NCI-H524 treated with DMSO at 0.1 percent for 48 hours (cell line): ENCODE data around the gene ATG5.

Source experiments
- DNase-seq: peaks from one replicate; lab custom pipeline; 2025; lab: John Stamatoyannopoulos, UW

Gene ATG5

DNA sequence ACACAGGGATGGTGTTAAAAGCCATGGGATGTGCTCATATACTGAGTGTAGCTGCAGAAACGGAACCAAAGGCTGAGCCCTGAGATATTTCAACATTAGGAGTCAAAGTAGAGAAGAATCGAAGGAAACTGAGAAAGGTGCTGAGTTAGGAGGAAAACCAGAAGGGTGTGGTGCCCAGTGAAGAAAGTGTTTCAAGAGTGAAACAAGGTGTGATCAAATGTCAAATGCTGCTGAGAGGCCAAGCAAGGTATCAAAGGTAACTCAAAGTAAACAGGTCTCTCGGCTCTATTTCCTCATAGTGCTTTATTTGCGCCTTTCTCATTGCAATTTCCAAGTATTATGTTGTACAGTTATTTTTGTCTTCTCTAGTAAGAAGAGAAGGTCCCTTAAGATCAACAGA, 145.4 kb downstream of the ATG5 start:
- DNase-seq: no peak

DNA sequence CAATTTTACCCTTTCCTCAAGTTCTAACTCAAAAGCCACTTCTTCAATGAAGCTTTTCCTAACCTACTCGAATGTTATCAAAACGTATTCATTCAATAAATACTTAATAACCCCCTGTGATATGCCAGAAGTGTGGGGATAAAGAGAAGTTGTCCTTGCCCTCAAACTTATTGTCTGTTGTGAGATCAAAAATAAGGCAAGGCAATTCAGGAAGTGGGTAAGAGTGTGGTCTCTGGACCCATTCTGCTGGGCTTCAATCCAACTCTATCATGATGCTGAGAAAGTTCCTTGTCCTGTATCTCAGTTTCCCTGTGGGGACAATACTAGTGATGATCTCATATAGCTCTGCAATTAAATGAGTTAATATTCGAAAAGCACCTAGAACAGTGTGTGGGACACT, 146.7 kb downstream of the ATG5 start:
- DNase-seq: no peak

DNA sequence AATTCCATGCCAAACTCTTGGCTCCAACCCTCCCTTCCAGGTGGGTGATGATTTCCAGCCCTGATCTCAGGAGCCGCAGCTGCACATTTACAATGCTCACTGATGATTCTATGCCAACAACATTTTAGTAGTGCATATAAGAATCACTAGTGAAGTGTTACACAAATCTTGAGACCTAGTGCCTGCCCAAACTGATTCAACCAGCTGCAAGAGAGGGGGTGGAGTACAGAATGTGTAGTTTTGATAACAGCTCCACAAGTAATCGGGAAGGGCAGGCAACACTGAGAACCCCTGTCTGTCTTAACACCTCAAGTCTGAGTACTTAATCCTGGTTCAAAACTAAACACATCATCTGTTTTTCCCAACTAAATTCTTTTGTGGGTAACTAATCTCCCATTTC, 147.8 kb downstream of the ATG5 start:
- DNase-seq: no peak

DNA sequence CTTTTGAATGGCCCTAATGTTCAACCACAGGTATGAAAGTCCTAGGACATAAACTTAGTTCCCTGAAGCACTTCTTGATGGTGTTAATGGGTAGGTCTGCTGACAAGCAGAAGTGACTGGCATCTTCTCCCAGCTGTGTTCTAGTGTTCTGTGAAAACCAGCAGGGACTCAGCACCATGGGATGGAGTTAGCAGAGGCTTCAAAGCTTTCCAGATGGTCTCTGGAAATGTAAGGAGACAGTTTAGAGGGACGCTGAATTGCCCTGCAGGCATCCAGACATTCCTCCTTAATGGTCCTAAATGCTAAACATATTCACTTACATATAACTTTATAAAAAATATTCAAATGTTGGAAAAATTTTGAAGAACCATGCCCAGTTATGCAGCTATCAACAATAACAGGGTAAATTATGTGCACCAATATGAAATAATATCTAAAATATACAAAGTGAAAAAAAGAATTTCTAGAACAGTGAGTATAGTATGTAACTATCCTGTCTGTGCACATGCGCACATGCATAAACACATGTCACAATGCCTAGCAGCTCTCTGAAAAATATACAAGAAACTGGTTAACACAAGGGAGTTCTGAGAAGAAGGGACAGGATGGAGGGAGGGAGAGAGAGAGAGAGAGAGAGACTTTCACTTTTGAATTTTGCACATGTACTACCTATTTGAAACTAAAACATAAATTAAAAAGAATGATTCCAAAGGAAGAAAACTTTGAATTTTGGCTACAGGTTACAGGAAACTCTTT, 152.3 kb downstream of the ATG5 start:
- no peak for DNase-seq

DNA sequence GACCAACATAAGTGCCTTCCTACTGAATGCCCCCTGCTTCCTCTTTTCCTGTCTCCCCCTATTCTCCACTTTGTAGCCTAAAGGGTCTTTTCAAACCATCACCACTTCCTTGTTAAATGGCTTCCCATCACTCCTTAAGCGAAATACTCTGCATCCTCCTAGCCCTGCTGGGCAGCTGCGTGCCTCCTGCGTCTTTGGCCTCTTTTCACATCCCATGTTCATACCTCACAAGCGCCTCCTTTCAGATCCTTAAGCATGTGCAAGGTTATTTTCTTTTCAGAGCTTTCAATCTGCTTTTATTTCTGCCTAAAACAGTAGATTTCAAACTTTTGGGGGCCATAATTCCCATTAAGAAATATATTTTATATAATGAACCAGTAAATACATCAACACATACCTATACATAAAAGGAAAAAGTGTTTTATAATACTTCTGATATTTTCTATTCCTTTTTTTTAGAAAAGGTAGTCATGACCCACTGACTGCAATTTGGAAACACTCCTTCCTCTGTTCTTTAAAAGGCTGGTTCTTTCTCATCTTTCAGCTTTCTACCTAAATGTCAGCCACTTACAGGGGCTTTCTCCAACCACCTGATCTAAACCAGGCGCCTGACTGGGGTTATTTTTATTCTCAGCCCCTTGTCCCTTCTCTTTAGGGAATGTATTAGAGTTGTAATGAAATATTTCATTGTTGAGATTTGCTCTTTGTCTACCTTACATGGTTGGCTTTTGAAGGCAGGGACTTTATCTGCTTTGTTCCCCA, 155.3 kb downstream of the ATG5 start:
- no peak for DNase-seq

DNA sequence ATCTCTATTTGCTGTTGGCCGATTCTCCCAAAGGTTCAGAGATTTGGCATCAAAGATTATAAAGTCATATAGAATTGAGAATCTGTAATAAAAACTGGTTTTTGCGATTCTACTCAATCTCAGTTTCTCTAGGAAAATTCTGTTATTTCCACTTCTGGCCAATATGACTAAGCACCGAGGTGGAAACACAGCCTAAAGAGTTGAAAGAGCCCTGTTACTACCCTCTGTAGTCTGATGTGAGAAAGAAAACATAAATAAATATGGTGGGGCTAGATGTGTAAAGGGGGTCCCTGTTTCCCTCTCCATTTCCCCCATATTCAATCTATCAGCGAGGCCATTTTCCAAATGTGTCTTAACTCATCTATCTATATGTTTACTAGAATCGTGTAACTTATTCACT, 156.0 kb downstream of the ATG5 start:
- DNase-seq: no peak

DNA sequence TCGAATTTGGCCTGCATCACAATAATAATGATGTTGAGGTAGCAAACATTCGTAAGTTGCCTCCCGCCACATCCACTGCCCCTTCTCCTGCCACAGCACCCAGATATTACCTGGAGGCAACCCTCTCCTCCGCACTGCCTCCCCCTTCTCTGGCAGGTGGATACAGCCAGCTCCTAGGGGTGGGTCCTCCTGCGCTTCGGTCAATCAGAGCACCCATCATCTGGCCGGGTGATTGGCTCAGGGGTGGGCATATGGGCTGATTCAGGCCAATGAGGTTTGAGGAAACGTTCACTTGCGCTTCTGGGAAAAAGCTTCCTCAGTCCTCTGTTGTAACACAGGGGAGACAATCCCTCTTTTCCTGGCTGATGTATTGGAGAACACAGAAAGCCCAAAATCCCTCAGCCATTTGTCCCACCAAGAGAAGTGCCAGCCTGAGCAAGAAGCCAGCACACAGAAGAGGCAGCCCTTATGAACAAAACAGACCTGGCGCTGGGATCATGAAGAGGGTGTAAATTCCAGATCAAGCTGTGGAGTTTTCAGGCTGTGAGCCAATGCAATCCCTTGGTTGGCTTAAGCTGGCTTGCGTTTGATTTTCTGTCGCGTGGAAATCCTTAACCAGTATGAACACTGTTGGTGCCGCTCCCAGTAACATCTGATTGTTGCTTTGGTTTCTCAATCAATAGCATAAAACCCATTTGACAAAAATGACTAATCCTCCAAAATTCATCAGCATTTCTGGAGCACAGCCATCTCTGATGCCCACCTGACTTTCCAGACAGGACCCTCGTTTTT, 157.3 kb downstream of the ATG5 start:
- no peak for DNase-seq

DNA sequence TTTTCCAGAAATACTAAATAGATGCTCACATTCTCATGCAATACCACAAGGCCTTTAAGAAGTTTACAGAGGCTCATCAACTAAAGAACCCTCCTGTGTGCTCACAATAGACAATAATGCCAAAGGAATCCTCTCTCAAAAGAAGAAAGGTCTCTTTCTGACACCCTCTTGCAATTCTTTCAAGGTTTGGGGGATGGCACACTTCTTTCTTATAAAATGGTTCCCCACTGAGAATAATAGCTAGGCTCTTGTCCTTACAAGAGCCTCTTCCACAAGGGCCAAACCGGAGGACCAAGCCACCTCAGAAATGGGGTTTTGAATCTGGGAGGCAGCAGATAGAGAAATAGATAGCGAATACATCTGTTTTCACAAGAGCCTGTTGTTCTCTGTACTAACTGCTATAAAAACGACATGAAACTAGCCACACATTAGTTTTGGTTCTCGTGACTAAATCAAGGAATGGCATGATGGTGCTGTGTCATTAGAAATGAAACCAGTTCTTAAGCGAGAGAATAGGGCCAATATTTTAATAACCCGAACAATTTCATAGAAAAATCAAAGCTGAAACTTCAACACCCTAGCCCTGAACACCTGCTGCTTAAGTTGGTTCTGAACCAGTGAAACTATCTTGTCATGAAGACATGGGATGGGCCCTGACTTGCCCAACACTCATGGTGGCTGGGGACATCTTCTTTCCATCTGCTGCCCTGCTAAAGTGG, 158.3 kb downstream of the ATG5 start:
- DNase-seq: no peak

DNA sequence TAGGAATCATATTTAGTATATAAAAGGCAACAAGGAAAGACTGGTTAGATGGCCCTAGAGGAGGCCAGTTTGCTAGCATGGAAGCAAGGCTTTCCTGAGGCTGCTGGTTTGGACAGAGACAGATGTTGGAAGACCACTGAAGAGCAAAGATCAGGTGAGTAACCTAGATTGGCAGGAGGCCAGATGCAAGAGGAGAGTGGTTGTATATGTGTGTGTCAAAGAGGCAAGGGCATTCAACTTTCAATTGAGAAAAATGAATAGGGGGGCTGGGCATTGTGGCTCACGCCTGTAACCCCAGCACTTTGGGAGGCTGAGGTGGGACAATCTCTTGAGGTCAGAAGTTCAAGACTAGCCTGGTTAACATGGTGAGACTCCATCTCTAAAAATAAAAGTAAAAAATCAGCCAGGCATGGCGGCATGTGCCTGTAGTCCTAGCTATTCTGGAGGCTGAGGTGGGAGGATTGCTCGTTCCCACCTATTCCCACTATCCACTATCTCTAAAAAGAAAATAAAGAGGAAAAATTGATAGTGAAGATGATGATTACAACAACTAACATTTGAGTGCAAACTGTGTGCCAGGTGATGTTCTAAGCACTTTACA, 159.6 kb downstream of the ATG5 start:
- DNase-seq: no peak

DNA sequence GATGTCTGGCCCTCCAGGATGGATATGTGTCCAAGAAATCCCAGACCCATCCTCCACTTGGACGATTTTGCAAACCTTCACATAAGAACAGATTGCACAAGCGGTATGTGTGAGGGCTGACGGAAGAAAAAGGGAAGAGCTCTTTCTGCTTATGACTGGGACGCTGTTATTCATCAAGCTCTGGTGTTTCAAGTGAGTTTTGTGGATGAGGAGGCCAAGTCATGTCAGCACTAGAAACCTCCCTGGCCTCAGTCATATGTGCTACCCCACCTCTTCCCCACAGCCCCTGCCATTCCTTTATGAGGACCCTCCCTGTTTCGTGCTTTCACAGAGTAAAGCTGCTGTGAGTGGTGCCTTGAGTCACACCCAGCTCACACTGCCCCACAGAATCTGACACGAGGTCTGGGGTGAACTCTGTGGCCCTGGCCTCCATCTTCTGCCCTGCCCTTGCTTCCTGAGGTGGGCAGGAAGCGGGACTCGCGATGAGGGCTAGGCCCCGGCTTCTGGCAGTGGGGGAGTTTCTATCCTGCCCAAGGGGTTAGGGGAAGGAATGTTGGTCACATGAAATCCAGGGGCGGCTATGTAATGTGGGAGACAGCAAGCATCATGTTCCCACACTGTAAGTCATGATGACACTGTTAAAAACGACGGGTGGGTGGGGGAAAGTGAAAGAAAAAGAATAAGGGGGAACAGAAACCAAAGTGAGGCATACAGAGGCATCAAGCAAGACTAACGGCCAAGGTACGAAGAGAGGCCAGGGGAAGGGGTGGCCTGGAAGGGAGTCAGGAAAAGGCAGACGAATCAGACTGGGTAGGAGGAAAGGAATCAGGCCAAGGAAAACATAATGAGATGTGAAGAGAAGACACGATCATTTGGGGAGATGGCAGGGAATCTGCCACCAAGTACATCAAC, 161.3 kb downstream of the ATG5 start:
- no peak for DNase-seq

DNA sequence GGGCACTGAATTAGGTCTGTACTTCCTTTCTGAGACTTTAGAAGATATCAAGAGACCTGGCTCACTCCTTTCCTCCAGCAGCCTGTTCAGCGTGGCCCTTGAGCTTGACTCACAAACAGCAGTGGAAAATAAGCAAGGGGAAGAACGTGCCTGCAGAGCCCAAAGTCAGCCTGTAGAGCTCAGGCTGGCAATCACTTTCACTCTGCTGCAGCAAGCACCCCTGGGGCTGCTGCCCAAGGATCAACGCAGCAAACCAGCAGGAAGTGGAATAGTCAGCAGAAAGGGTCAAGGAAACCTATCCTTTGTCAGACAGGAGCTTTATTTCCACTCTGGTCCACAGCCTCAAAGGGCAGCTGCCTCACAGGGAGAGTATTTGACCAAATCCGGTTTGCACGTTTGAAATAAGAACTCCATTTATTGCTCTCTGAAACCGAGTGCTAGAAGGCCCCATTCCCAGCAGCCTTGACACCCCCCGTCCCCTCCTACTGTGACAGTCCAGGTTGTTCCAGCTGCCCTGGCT, 162.1 kb downstream of the ATG5 start:
- no peak for DNase-seq

DNA sequence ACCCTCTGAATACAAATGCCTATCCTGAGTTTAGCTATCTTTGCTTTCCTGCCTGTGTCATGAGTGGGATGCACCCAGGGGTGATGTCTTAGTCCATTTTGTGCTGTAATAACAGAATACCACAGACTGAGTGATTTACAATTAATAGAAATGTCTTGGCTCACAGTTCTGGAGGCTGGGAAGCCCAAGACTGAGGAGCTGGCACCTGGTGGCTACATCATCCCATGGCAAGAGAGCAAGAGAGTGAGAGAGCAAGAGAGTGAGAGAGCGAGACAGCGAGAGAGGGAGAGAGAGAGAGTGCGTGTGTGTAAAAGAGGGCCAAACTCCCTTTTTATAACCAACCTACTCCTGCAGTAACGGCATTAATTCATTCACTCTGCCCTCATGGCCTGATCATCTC, 162.6 kb downstream of the ATG5 start:
- no peak for DNase-seq

DNA sequence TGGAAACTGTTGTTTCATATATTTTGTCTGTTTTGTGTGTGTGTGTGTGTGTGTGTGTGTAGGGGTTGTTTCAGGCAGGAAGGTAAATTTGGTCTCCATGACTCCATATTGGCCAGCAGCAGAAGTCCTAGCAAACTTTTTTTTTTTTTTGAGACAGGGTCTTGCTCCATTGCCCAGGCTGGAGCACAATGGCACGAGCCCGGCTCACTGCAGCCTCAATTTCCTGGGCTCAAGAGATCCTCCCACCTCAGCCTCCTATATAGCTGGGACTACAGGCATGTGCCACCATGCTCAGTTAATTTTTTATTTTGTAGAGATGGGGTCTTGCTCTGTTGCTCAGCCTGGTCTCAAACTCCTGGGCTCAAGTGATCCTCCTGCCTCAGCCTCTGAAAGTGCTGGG, 163.7 kb downstream of the ATG5 start:
- DNase-seq: no peak

DNA sequence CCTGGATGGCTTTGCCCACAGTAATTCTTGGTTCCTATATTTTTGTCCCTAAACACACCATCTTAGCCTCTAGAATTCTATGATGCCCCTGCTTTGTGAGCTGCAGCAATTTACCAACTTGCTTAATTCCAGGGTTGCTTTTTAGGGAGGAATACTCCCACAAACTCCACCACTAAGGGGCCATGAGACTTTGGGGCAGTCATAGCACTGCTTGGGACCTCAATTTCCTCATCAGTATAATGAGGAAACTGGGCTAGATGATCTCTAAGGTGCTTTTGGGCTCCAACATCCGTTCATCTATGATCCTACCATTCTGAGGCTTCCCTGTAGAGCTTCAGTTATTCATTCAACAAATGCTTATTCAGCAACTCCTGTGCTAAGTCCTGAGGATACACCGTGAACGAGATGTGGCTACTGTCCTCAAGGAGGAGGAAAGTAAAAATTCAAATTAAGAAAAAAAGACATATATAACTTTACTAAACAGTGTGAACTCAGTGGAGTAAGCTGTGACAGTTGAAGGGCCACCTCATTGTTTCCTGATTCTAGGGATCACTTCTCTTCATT, 164.2 kb downstream of the ATG5 start:
- DNase-seq: no peak

DNA sequence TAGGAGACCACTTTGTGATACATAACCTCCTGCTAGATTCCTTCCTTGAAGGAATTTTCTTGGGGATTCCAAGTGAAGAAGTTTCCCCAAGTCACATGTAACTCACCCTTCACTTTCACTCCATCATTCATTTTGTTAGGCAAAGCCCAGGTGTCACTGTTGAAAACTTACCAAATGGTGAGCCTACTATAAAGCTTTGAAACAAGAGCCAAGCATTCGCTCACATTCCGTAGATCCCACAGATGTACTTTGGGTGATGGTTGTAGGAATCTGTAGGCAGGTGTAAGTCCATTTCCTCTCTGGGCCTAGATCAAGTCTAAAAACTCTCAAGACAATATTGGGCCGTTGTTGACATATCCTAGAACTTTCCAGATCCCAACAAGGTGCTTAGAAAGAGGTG, 165.4 kb downstream of the ATG5 start:
- DNase-seq: no peak

DNA sequence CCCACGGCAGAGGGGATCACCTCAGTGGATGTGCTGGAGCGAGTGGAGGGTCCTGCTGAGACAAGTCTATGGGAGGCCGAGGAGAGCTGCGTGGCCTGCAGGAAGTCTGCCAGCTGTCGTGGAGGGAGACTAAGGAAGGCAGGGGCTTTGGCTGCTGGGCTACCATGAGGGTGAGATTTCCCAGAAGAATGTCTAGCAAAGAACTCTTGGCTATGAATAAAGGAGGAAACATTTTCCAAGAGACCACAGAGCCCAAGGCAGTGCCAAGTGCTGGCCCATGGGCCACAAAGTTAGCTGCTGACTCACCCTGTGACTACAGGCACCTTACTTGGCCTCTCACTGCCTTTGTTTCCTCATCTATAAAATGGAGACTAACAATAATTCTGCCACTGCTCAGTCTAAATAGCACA, 166.0 kb downstream of the ATG5 start:
- DNase-seq: no peak

DNA sequence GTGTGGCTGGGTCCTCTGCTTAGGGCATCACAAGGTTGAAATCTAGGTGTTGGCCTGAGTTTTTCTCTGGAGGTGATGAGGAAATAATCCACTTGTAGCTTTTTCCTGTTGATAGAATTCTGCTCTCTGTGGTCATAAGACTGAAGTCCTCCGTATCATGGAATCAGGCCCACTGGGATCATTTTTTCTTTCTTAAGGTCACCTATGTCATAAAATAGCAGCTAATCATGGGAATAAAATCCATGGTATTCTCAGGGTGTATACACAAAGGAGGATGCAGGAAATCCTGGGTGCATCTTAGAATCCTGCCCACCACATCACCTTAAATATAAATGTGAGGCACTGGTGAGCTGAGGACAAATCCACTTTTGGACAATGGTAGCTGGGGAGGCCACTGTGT, 166.7 kb downstream of the ATG5 start:
- no peak for DNase-seq

DNA sequence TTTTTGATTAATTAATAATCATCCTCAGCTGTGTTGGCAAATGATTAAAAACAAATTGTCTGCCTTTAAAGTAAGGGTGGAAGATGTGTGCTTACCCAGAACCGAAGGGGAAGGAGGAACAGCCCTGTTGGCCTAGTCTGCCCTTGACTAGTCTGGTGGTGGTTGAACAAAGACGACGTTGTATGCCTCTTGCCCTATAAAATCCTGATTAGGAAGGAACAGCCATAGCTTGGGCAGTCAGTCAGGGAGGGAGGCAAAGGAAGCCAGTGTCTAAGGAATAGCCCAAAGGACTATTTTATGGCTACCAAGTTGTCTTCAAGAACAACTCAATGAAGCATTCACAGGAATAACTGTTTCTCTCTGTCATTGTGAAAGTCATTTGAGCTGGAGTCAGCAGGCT, 168.7 kb downstream of the ATG5 start:
- DNase-seq: no peak

DNA sequence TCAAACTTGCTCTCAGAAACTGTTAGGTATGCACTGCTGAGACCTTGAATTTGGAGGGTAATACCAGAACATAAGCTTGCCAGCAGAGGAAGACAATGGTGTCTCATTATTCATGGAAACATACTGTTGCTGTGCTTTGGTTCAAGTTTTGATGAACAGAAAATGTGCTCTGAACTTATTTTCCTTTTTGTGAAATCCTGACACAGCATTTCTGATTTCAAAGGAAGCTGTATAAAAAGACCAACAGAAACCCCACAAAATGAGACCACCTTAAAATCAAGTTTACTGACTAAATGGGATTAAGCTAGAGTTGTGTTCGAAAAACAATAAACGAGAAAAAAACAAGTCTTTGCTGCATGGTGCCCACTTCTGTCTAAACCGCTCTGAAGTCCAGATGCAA, 169.1 kb downstream of the ATG5 start:
- no peak for DNase-seq

DNA sequence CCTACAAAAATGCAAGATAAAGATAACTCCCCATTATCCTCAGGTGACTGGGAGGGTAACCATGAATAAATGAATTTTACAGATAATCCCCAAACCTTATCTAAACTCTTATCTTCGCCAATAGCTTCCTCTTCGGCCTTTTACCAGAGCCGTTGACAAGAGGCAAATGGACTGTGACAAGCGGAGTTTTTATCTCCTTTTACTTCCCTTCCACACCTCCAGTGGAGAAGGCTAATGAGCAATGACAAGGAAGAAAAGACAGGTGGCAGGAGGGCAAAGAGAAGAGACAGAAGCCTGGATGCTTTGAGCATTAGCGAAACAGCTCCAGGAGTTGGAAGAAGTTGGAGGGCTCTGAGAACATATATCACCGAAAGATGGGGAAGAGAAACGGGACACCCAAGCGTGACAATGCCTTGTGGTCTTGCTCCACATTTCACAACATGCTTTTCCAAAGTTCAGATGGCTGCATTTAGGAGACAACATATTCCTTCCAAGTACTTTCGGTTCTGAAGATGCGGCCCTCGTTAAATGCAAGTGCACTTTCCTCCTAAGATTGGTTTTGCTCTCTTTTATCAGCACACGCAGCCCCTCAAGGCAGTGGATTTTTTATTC, 170.2 kb downstream of the ATG5 start:
- DNase-seq: no peak
